CD1c-positive myeloid dendritic cell (primary cell): Measurements from ENCODE around the gene NUMA1.

Experiments used
- DNase-seq: peaks from one replicate; pipeline ENCODE4 v3.0.0-alpha.2; 2016; ENCODE audit errors: extremely low spot score

NUMA1 gene, protein sequence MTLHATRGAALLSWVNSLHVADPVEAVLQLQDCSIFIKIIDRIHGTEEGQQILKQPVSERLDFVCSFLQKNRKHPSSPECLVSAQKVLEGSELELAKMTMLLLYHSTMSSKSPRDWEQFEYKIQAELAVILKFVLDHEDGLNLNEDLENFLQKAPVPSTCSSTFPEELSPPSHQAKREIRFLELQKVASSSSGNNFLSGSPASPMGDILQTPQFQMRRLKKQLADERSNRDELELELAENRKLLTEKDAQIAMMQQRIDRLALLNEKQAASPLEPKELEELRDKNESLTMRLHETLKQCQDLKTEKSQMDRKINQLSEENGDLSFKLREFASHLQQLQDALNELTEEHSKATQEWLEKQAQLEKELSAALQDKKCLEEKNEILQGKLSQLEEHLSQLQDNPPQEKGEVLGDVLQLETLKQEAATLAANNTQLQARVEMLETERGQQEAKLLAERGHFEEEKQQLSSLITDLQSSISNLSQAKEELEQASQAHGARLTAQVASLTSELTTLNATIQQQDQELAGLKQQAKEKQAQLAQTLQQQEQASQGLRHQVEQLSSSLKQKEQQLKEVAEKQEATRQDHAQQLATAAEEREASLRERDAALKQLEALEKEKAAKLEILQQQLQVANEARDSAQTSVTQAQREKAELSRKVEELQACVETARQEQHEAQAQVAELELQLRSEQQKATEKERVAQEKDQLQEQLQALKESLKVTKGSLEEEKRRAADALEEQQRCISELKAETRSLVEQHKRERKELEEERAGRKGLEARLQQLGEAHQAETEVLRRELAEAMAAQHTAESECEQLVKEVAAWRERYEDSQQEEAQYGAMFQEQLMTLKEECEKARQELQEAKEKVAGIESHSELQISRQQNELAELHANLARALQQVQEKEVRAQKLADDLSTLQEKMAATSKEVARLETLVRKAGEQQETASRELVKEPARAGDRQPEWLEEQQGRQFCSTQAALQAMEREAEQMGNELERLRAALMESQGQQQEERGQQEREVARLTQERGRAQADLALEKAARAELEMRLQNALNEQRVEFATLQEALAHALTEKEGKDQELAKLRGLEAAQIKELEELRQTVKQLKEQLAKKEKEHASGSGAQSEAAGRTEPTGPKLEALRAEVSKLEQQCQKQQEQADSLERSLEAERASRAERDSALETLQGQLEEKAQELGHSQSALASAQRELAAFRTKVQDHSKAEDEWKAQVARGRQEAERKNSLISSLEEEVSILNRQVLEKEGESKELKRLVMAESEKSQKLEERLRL (N-terminal part only)

DNA sequence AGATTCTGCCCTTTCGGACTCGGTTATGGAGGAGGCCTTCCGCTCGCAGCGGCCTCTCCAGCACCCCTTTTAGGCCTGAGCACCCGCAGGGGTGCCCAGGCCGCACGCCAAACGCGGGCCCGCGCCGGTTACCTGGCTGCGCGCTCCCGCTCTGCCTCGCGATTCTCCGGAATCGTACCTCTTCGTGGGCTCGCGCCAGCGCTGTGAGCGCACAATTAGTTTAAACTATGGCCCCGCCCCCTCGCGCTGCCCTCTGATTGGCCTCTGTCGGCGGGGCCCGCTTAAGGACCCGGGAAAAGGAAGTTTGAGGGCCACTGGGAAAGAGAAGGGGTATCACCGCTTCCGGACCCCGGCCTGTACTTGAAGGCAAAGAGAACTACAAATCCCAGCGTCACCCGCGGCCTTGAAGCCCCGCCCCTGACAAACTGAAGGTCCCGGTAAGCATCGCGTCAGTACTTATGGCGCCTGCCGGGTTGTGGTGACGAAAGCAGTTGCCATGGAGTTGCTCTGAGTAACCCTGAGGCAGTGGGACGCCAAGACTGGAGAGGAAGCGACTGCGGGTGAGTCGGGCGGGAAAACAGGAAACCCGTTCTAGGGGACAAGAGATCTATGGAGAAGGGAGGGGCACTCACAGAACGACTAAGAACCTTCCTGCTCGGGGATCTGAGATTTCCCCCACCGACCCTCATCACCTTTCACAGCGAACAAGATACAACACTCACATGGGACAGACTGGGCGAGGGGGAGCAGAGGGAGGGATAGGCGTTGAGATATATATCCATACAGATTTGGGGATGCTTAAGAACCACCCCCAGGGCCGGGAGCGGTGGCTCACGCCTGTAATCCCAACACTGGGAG, at the start of gene NUMA1, which contains the start of gene LRRC51:
Gene NUMA1, minus strand, starts transcription at position 217 of the 858 bp plus-strand sequence. CDS start 44,599 bp downstream, outside the sequence.
Gene LRRC51, plus strand, starts transcription at position 525 of the 858 bp plus-strand sequence. CDS start 8,234 bp downstream, outside the sequence.
- peak; percentile 100 for DNase-seq

GRCh38 chr11:72129381-72129780, 49.0 kb upstream of the NUMA1 start:
- no peak for DNase-seq

DNA sequence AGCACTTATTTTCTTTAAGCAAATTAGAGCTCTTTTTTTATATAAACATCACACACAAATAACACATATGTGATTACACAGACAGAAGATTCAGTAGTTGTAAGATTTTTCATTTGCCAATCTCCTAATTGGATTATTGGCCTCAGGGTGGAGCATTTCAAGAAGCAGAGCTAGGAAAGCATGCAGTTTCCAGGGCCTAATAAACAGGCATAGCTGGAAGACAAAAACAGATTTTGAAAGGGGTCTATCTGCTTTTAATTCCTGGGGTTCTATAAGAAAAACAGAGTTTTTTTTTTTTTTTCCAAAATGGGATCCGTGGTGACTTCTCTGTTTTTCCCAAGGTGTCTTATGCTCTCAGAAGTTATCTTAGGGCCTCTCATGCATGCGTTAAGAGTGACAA, 47.6 kb upstream of the NUMA1 start:
- DNase-seq, result no peak

GRCh38 chr11:72125956-72126355, 45.6 kb upstream of the NUMA1 start:
- DNase-seq, result no peak

DNA sequence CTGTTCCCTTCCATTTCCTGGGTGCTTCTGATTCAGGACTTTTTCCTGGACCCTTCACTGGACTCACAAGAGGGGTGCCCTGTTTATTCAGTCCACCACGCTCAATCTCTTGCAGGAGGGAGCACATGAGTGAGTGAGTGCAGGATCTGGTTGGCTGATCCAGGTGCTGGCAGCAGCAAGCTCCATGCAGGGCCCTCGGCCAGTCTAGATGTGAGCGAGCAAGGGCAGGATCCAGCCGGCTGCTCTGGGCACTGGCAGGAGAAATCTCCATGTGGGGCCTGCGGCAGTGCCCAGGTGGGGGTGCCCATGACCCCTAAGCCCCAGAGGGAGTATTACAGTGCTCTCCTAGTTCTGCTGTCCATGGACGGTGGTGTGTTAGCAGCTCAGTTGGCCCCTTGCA, 43.7 kb upstream of the NUMA1 start:
- no peak for DNase-seq

DNA sequence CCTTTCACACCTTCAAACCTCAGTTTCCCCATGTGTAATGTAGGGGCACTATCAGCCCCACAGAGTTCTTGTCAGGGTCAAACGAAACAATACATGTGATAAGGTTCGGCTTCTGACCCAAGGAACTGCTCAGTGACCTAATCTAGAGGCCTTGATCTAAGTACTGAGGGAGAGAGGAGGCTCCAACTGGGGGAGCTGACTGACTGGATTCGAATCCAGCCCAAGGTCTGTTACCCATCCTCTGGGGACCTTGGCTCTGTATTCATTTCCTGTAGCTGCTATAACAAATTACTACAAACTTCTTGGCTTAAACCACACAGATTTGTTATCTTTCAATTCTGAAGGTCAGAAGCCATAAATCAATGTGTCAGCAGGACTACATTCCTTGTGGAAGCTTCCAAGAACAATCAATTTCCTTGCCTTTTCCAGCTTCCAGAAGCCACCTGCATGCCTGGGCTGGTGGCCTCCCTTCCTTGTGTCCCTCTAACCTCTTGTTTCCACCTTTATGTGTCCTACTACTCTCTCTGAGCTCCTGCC, 42.8 kb upstream of the NUMA1 start:
- no peak for DNase-seq

GRCh38 chr11:72122607-72123006, 42.3 kb upstream of the NUMA1 start:
- no peak for DNase-seq

GRCh38 chr11:72120930-72121329, 40.6 kb upstream of the NUMA1 start:
- no peak for DNase-seq

GRCh38 chr11:72119198-72119597, 38.9 kb upstream of the NUMA1 start:
- no peak for DNase-seq

- DNase-seq, result no peak
Measured at GRCh38 chr11:72116019-72116755, 35.8 kb upstream of the NUMA1 start.

DNA sequence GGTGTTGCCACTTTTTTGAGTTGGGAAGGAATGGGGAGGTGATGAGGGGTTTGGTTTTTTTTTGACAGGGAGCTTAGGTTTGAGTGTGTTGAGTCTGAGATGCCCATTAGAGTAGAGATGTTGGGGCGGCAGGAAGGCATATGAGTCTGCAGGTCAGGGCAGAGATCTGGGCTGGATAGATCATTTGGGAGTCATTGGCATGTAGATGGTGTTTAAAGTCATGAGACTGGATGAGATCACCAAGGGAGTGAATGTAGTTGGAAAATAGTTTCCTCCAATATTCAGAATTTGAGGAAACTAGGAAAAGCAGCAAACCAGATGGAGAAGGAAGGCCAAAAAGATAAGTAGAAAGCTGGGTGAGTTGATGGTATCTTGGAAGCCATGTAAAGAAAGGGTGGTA, 34.2 kb upstream of the NUMA1 start:
- no peak for DNase-seq

GRCh38 chr11:72112978-72113808, 32.9 kb upstream of the NUMA1 start:
- no peak for DNase-seq

- DNase-seq, result peak; percentile 100
Measured at GRCh38 chr11:72112143-72112977, 32.0 kb upstream of the NUMA1 start, which contains the start of gene ANAPC15. Gene ANAPC15 (minus strand): TSS chr11:72112695. CDS start chr11:72111276, 1,419 bp downstream.

- no peak for DNase-seq
Measured at GRCh38 chr11:72111300-72112142, 31.2 kb upstream of the NUMA1 start.

- no peak for DNase-seq
Measured at GRCh38 chr11:72105888-72106287, 25.5 kb upstream of the NUMA1 start, which contains the start of gene TOMT. Gene TOMT (plus strand): TSS chr11:72105924. CDS start chr11:72105952, 28 bp downstream.

DNA sequence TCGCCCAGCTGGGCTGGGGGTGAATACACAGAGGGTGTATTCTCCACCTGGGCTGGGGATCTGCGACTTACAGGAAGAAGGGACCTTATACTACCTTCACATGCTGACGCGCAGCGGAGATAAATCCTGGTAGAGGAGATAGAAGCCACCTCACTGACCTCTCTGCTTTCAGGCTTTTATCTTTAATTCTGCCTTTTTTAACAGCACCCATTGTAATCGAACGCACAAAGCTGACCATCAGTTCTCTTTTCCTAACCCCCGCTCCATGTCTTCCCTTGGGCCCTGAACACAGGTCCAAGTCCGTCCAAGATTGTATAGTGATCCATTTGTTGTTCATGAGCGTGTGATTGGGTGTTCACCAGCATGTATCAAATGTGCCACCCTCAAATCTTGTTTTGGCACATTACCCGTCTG, 23.4 kb upstream of the NUMA1 start:
- no peak for DNase-seq
